WTC11 (cell line): ENCODE results near the gene TFDP1. TPM values are rescaled to one million over a fixed set of nuclear protein-coding genes. Genes with fewer than 3 reads are reported as not detected.
A peak's percentile ranks its signal among the peaks of the same experiment; 100 is the strongest.

Experiments
- ATAC-seq: fragments of 200-7000 bp; cut with Tn5 transposase; 2 replicates; pipeline ENCODE4 v1.10.0; 2021; ENCODE audit warnings: mild to moderate bottlenecking, moderate library complexity
- CTCF ChIA-PET: fragments of 300-600 bp; sonication (Branson Sonifier 250); formaldehyde crosslinking; loops from one replicate; lab custom pipeline; 2021; ENCODE audit warnings: antibody characterized with exemption; lab: Charles Lee
- POLR2A ChIA-PET: fragments of 350-600 bp; sonication (Branson Sonifier 250); formaldehyde crosslinking; loops from one replicate; lab custom pipeline; 2021; ENCODE audit warnings: antibody characterized with exemption; lab: Charles Lee
- DNase-seq: peaks from one replicate; pipeline ENCODE4 v3.0.0; 2021; ENCODE audit warnings: low spot score
- H3K27ac Mint-ChIP-seq: 2 replicates; pipeline ENCODE4 v1.8.0; 2021; ENCODE audit warnings: mixed read lengths
- H3K27me3 Mint-ChIP-seq: 2 replicates; pipeline ENCODE4 v1.8.0; 2021; ENCODE audit warnings: low read depth, mild to moderate bottlenecking, moderate library complexity, mixed read lengths
- H3K36me3 Mint-ChIP-seq: 2 replicates; pipeline ENCODE4 v1.8.0; 2021; ENCODE audit warnings: mixed read lengths
- H3K4me1 Mint-ChIP-seq: 2 replicates; pipeline ENCODE4 v1.8.0; 2022; ENCODE audit warnings: mixed read lengths
- H3K4me3 Mint-ChIP-seq: 2 replicates; pipeline ENCODE4 v1.8.0; 2021; ENCODE audit warnings: mild to moderate bottlenecking, moderate library complexity, mixed read lengths
- H3K9me3 Mint-ChIP-seq: 2 replicates; pipeline ENCODE4 v1.8.0; 2021; ENCODE audit warnings: mixed read lengths
- ETV6 ChIP-seq: sonication (generic); formaldehyde crosslinking; IDR thresholded peaks from 2 replicates; pipeline ENCODE4 v1.8.1; 2022; ENCODE audit warnings: mild to moderate bottlenecking, missing genetic modification reagents
- FOXK1 ChIP-seq: sonication (generic); formaldehyde crosslinking; IDR thresholded peaks from 2 replicates; pipeline ENCODE4 v1.8.0; 2022; ENCODE audit warnings: mild to moderate bottlenecking, moderate library complexity, missing genetic modification reagents
- JUN ChIP-seq: sonication (generic); formaldehyde crosslinking; IDR thresholded peaks from 2 replicates; pipeline ENCODE4 v1.8.0; 2023; ENCODE audit warnings: mild to moderate bottlenecking, missing genetic modification reagents
- NFATC4 ChIP-seq: fragments of 250-450 bp; sonication (Bioruptor Pico); IDR thresholded peaks from 2 replicates; pipeline ENCODE4 v1.9.0; 2021; ENCODE audit warnings: mild to moderate bottlenecking
- NR1H2 ChIP-seq: sonication (generic); formaldehyde crosslinking; IDR thresholded peaks from 2 replicates; pipeline ENCODE4 v1.9.0; 2021; ENCODE audit warnings: mild to moderate bottlenecking, moderate library complexity, missing genetic modification reagents
- SMAD3 ChIP-seq: sonication (generic); formaldehyde crosslinking; IDR thresholded peaks from 2 replicates; pipeline ENCODE4 v1.8.0; 2022; ENCODE audit warnings: missing genetic modification reagents, mild to moderate bottlenecking, borderline replicate concordance
- TP53 ChIP-seq: sonication (generic); formaldehyde crosslinking; IDR thresholded peaks from 2 replicates; pipeline ENCODE4 v1.8.1; 2023; ENCODE audit warnings: mild to moderate bottlenecking, missing genetic modification reagents
- ZNF219 ChIP-seq: sonication (generic); formaldehyde crosslinking; IDR thresholded peaks from 2 replicates; pipeline ENCODE4 v1.8.0; 2023; ENCODE audit warnings: missing genetic modification reagents, mild to moderate bottlenecking, borderline replicate concordance
- ZNF232 ChIP-seq: sonication (generic); formaldehyde crosslinking; IDR thresholded peaks from 2 replicates; pipeline ENCODE4 v1.8.0; 2022; ENCODE audit warnings: mild to moderate bottlenecking, missing genetic modification reagents
- ZNF263 ChIP-seq: sonication (generic); formaldehyde crosslinking; IDR thresholded peaks from 2 replicates; pipeline ENCODE4 v1.8.1; 2022; ENCODE audit warnings: low read depth, mild to moderate bottlenecking, moderate library complexity, missing genetic modification reagents
- ZNF416 ChIP-seq: fragments of 250-450 bp; sonication (Bioruptor Pico); IDR thresholded peaks from 2 replicates; pipeline ENCODE4 v1.9.0; 2021; ENCODE audit warnings: mild to moderate bottlenecking, inconsistent platforms
- total RNA-seq: library from RNA; stranded (reverse); gene quantifications from 3 replicates; pipeline ENCODE4 v1.2.3, GENCODE V29; 2021
- TF ChIP-seq, protein P1 (sequence below): fragments of 250-450 bp; sonication (Bioruptor Pico); IDR thresholded peaks from 2 replicates; pipeline ENCODE4 v1.9.0; 2021; ENCODE audit warnings: mild to moderate bottlenecking
- TF ChIP-seq, protein P2 (sequence below): sonication (generic); formaldehyde crosslinking; IDR thresholded peaks from 2 replicates; pipeline ENCODE4 v1.8.0; 2022; ENCODE audit warnings: mild to moderate bottlenecking, missing genetic modification reagents
- TF ChIP-seq, protein P3 (sequence below): sonication (generic); formaldehyde crosslinking; IDR thresholded peaks from 2 replicates; pipeline ENCODE4 v1.8.1; 2023; ENCODE audit warnings: mild to moderate bottlenecking, moderate library complexity, missing genetic modification reagents
- TF ChIP-seq, protein P4 (sequence below): sonication (generic); formaldehyde crosslinking; IDR thresholded peaks from 2 replicates; pipeline ENCODE4 v1.8.0; 2023; ENCODE audit warnings: missing genetic modification reagents
- TF ChIP-seq, protein P5 (sequence below): sonication (generic); formaldehyde crosslinking; IDR thresholded peaks from 2 replicates; pipeline ENCODE4 v1.8.1; 2023; ENCODE audit warnings: mild to moderate bottlenecking, missing genetic modification reagents, moderate library complexity
- TF ChIP-seq, protein P6 (sequence below): sonication (generic); formaldehyde crosslinking; IDR thresholded peaks from 2 replicates; pipeline ENCODE4 v1.8.0; 2023; ENCODE audit warnings: missing genetic modification reagents, mild to moderate bottlenecking, borderline replicate concordance

TFDP1 gene
- total RNA-seq, 1 experiment from 2014 or later: 61.2 TPM

DNA sequence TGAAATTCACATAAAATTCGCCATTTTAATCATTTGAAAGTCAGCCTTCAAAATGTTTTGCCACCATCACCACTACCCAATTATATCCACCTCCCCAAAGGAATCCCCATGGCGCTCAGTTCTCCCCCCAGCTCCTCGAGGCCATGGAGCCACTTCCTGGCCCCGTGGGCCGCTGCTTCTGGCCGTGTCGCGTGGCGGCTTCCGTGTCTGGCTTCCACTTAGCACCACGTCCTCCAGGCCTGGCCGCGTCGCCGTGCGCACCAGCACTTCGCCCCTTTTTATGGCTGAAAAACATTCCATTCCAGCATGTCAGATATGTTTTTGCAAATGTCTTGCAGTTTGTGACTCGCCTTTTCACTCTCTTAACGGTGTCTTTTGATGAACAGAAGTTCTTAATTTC, 47.3 kb upstream of the TFDP1 start (continued):
- TF ChIP-seq, protein P1, sequence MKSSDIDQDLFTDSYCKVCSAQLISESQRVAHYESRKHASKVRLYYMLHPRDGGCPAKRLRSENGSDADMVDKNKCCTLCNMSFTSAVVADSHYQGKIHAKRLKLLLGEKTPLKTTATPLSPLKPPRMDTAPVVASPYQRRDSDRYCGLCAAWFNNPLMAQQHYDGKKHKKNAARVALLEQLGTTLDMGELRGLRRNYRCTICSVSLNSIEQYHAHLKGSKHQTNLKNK (CRISPR knock-in tag): no peak
- TF ChIP-seq JUN (CRISPR knock-in tag): no peak
- no peak for TF ChIP-seq ZNF263 (CRISPR knock-in tag)
- TF ChIP-seq, all 79 proteins: peak for 0

DNA sequence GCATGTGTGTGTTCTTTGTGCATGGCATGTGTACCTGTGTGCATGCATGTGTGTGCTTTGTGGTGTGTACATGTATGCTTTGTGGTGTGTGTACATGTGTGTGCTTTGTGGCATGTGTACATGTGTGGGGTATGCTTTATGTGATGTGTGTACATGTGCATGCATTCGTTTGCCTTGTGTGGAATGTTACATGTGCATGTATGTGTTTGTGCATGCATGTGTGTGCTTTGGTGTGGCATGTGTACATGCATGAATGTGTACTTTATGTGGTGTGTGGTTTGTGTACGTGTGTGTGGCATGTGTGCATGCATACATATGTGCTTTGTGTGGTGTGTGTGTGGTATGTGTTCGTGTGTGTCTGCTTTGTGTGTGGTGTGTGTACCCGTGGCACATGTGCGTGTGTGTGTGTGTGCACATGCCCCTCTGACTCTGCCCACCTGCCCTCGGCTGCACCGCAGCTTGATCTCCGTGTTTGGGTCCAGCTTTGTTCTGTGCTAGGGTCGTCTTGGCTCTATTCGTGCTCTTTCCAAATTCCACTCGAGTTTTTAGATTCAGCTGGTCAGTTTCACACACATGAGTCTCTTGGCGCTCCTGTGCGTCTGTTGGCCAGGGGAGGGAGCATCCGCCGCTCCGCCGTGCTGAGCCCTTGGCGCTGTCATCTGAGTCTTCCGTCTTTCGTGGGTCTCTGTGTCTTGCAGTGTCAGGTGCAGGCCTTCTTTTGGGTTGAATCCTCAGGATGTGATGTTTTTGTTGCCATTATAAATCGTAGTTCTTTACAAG, 46.5 kb upstream of the TFDP1 start:
- TF ChIP-seq, protein P2, sequence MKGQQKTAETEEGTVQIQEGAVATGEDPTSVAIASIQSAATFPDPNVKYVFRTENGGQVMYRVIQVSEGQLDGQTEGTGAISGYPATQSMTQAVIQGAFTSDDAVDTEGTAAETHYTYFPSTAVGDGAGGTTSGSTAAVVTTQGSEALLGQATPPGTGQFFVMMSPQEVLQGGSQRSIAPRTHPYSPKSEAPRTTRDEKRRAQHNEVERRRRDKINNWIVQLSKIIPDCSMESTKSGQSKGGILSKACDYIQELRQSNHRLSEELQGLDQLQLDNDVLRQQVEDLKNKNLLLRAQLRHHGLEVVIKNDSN (CRISPR knock-in tag): no peak
- TF ChIP-seq NR1H2 (no peak), ETV6 (CRISPR knock-in tag) (no peak)
- H3K4me3 Mint-ChIP-seq: no peak overlapping the region
- DNase-seq (no peak), ATAC-seq (no peak)
- H3K27ac Mint-ChIP-seq: peak overlapping the region; percentile 67
- H3K9me3 Mint-ChIP-seq: no peaks in the 10 kb centered on the region
- H3K4me1 Mint-ChIP-seq: peaks cover 2% of the 10 kb centered on the region
- ChIA-PET CTCF (interaction anchor here (1.0 kb wide), 1 partner anchor 24 kb away, joined by 3 read pairs; no protein-coding TSS in a partner anchor), POLR2A (no interaction called here)
- H3K36me3 Mint-ChIP-seq: peaks cover 13% of the 10 kb centered on the region
- no peaks in the 10 kb centered on the region for H3K27me3 Mint-ChIP-seq

DNA sequence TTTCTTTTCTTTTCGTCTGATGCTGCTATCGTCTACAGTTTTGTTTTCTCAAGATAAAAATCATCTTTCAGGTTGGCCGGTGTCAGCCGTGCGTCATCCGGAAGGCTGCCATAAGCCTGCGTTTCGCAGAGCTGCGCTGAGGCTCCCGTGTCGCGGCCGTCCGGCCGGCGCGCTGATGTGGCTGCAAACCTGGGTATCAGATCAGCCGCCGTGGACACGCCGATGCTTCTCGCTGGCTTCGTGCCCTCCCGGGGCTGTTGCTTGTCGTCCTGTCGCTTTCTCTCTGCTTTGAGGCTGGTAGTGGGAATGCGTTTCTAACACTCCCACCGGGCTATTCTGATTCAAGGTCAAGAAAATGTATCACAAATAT, 45.9 kb upstream of the TFDP1 start:
- no peak for DNase-seq
- Mint-ChIP-seq H3K27me3 (no peaks in the 10 kb centered on the region), H3K36me3 (peaks cover 13% of the 10 kb centered on the region), H3K27ac (no peak overlapping the region), H3K4me3 (no peak overlapping the region), H3K9me3 (no peaks in the 10 kb centered on the region)
- ChIA-PET POLR2A (no interaction called here), CTCF (no interaction called here)
- TF ChIP-seq NFATC4 (no peak), ZNF232 (CRISPR knock-in tag) (no peak)
- TF ChIP-seq, all 79 proteins: peak for 0
- peaks cover 3% of the 10 kb centered on the region; the same call in 1 of the 2 replicates for H3K4me1 Mint-ChIP-seq
- ATAC-seq: no peak

DNA sequence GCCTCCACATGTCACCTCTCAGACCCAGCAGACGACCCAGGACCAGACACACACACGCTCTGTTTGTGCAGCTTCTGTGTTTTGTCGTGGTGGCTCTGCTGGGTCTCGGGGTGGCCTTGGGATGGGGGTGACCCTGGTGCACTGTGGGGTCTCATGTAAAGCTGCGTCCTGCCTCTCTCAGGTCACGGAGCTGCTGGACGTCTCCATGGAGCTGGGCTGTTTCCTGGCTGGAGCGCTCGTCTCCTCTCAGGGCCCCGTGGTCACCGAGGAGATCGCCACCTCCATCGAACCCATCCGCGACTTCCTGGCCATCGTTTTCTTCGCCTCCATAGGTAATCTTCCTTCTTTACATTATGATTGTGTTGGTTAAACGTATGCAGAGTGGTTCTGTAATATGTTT, 45.4 kb upstream of the TFDP1 start:
- TF ChIP-seq, protein P3, sequence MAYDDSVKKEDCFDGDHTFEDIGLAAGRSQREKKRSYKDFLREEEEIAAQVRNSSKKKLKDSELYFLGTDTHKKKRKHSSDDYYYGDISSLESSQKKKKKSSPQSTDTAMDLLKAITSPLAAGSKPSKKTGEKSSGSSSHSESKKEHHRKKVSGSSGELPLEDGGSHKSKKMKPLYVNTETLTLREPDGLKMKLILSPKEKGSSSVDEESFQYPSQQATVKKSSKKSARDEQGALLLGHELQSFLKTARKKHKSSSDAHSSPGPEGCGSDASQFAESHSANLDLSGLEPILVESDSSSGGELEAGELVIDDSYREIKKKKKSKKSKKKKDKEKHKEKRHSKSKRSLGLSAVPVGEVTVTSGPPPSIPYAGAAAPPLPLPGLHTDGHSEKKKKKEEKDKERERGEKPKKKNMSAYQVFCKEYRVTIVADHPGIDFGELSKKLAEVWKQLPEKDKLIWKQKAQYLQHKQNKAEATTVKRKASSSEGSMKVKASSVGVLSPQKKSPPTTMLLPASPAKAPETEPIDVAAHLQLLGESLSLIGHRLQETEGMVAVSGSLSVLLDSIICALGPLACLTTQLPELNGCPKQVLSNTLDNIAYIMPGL (CRISPR knock-in tag): no peak
- TF ChIP-seq, protein P4, sequence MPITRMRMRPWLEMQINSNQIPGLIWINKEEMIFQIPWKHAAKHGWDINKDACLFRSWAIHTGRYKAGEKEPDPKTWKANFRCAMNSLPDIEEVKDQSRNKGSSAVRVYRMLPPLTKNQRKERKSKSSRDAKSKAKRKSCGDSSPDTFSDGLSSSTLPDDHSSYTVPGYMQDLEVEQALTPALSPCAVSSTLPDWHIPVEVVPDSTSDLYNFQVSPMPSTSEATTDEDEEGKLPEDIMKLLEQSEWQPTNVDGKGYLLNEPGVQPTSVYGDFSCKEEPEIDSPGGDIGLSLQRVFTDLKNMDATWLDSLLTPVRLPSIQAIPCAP: no peak
- TF ChIP-seq, protein P5, sequence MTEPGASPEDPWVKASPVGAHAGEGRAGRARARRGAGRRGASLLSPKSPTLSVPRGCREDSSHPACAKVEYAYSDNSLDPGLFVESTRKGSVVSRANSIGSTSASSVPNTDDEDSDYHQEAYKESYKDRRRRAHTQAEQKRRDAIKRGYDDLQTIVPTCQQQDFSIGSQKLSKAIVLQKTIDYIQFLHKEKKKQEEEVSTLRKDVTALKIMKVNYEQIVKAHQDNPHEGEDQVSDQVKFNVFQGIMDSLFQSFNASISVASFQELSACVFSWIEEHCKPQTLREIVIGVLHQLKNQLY (CRISPR knock-in tag): no peak
- TF ChIP-seq SMAD3 (CRISPR knock-in tag): no peak
- TF ChIP-seq TP53: no peak
- TF ChIP-seq ZNF416 (CRISPR knock-in tag): no peak
- no peak for TF ChIP-seq NR1H2
- TF ChIP-seq FOXK1 (CRISPR knock-in tag): no peak
- no peak for TF ChIP-seq ZNF219 (CRISPR knock-in tag)
- TF ChIP-seq, protein P6, sequence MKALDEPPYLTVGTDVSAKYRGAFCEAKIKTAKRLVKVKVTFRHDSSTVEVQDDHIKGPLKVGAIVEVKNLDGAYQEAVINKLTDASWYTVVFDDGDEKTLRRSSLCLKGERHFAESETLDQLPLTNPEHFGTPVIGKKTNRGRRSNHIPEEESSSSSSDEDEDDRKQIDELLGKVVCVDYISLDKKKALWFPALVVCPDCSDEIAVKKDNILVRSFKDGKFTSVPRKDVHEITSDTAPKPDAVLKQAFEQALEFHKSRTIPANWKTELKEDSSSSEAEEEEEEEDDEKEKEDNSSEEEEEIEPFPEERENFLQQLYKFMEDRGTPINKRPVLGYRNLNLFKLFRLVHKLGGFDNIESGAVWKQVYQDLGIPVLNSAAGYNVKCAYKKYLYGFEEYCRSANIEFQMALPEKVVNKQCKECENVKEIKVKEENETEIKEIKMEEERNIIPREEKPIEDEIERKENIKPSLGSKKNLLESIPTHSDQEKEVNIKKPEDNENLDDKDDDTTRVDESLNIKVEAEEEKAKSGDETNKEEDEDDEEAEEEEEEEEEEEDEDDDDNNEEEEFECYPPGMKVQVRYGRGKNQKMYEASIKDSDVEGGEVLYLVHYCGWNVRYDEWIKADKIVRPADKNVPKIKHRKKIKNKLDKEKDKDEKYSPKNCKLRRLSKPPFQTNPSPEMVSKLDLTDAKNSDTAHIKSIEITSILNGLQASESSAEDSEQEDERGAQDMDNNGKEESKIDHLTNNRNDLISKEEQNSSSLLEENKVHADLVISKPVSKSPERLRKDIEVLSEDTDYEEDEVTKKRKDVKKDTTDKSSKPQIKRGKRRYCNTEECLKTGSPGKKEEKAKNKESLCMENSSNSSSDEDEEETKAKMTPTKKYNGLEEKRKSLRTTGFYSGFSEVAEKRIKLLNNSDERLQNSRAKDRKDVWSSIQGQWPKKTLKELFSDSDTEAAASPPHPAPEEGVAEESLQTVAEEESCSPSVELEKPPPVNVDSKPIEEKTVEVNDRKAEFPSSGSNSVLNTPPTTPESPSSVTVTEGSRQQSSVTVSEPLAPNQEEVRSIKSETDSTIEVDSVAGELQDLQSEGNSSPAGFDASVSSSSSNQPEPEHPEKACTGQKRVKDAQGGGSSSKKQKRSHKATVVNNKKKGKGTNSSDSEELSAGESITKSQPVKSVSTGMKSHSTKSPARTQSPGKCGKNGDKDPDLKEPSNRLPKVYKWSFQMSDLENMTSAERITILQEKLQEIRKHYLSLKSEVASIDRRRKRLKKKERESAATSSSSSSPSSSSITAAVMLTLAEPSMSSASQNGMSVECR (CRISPR knock-in tag): no peak
- ATAC-seq: no peak
- Mint-ChIP-seq H3K4me3 (no peak overlapping the region), H3K36me3 (peaks cover 13% of the 10 kb centered on the region), H3K27me3 (no peaks in the 10 kb centered on the region), H3K4me1 (peaks cover 5% of the 10 kb centered on the region; the same call in 1 of the 2 replicates), H3K27ac (no peak overlapping the region), H3K9me3 (no peaks in the 10 kb centered on the region)
- CTCF ChIA-PET: no interaction called here
- no peak for DNase-seq
- POLR2A ChIA-PET: no interaction called here
